GM19328 (cell line): Measurements from ENCODE around the gene RIT2.

ENCODE experiments used
- ATAC-seq: cut with Tn5 transposase; IDR thresholded peaks from one replicate; pipeline ENCODE4 v1.9.1; 2021; ENCODE audit warnings: mild to moderate bottlenecking, moderate library complexity; ENCODE audit not compliant: unreplicated experiment

RIT2 gene

GRCh38 chr18:43017622-43018021 is 97.9 kb downstream of the RIT2 start:
- ATAC-seq: no peak

GRCh38 chr18:43013486-43013885 is 102.0 kb downstream of the RIT2 start:
- no peak for ATAC-seq

- no peak for ATAC-seq
These were observed 102.5 kb downstream of the RIT2 start for GRCh38 chr18:43012951-43013350.

GRCh38 chr18:43010611-43011010 is 104.9 kb downstream of the RIT2 start:
- ATAC-seq: no peak

- ATAC-seq: no peak
These were observed 105.8 kb downstream of the RIT2 start for GRCh38 chr18:43009674-43010073.

- ATAC-seq: no peak
These were observed 108.1 kb downstream of the RIT2 start for GRCh38 chr18:43007365-43007764.

- no peak for ATAC-seq
These were observed 111.1 kb downstream of the RIT2 start for GRCh38 chr18:43004421-43004820.

GRCh38 chr18:43001821-43002220 is 113.7 kb downstream of the RIT2 start:
- no peak for ATAC-seq

- ATAC-seq: no peak
These were observed 118.7 kb downstream of the RIT2 start for GRCh38 chr18:42996824-42997223.

- no peak for ATAC-seq
These were observed 135.1 kb downstream of the RIT2 start for GRCh38 chr18:42980426-42980825.

GRCh38 chr18:42977982-42978637 is 137.4 kb downstream of the RIT2 start:
- no peak for ATAC-seq

- no peak for ATAC-seq
These were observed 138.5 kb downstream of the RIT2 start for GRCh38 chr18:42976869-42977590.

GRCh38 chr18:42969366-42969765 is 146.1 kb downstream of the RIT2 start:
- no peak for ATAC-seq

GRCh38 chr18:42961298-42961697 is 154.2 kb downstream of the RIT2 start:
- no peak for ATAC-seq

- ATAC-seq: no peak
These were observed 156.0 kb downstream of the RIT2 start for GRCh38 chr18:42959528-42959927.

- ATAC-seq: no peak
These were observed 157.1 kb downstream of the RIT2 start for GRCh38 chr18:42958353-42958752.

GRCh38 chr18:42956287-42956686 is 159.2 kb downstream of the RIT2 start:
- ATAC-seq: no peak

GRCh38 chr18:42954887-42955286 is 160.6 kb downstream of the RIT2 start:
- ATAC-seq: no peak

GRCh38 chr18:42953306-42953705 is 162.2 kb downstream of the RIT2 start:
- ATAC-seq: no peak

- ATAC-seq: no peak
These were observed 164.8 kb downstream of the RIT2 start for GRCh38 chr18:42950732-42951131.

GRCh38 chr18:42948831-42949230 is 166.7 kb downstream of the RIT2 start:
- ATAC-seq: no peak

GRCh38 chr18:42941860-42942259 is 173.6 kb downstream of the RIT2 start:
- ATAC-seq: no peak

- ATAC-seq: no peak
These were observed 174.5 kb downstream of the RIT2 start for GRCh38 chr18:42941021-42941420.
